CD4-positive, alpha-beta T cell (primary cell): ENCODE data around the gene PITX1. TPM values are rescaled to one million over a fixed set of nuclear protein-coding genes. Genes with fewer than 3 reads are reported as not detected.

Source experiments
- ATAC-seq: fragments of 200-7000 bp; cut with Tn5 transposase; one replicate; pipeline ENCODE4 v1.10.0; 2022; ENCODE audit warnings: mild to moderate bottlenecking; ENCODE audit not compliant: poor library complexity
- CTCF ChIA-PET: fragments of 350-600 bp; sonication (Branson Sonifier 250); formaldehyde crosslinking; loops from one replicate; lab custom pipeline; 2021; ENCODE audit warnings: antibody characterized with exemption, inconsistent platforms; lab: Charles Lee
- POLR2A ChIA-PET: fragments of 350-600 bp; sonication (Branson Sonifier 250); formaldehyde crosslinking; loops from one replicate; lab custom pipeline; 2021; ENCODE audit warnings: antibody characterized with exemption, inconsistent platforms; lab: Charles Lee
- DNase-seq, 14 experiments: peaks; one replicate each; pipeline ENCODE4 v3.0.0-alpha.2; 2013 to 2020; ENCODE audit warnings: mixed read lengths in 2 of 14
- H3K27ac ChIP-seq, 2 donors: one replicate each; pipeline versions ENCODE4 v1.5.1 to v1.7.0; 2013; ENCODE audit warnings: low read length in 2 of 2, low read depth in 1 of 2, mild to moderate bottlenecking in 1 of 2
- H3K27me3 ChIP-seq, 2 experiments: 1 replicate in 1 of 2; 2 replicates in 1 of 2; pipeline versions ENCODE4 v1.6.1 to v1.7.0; 2013; ENCODE audit warnings: low read length in 2 of 2, control low read depth in 1 of 2, mild to moderate bottlenecking in 1 of 2, moderate library complexity in 1 of 2; ENCODE audit not compliant: insufficient read depth in 2 of 2, control insufficient read depth in 1 of 2
- H3K36me3 ChIP-seq: one replicate; pipeline ENCODE4 v1.6.1; 2013; ENCODE audit warnings: low read length, control low read depth; ENCODE audit not compliant: insufficient read depth
- H3K4me1 ChIP-seq: one replicate; pipeline ENCODE4 v1.6.1; 2013; ENCODE audit warnings: low read length, control low read depth; ENCODE audit not compliant: insufficient read depth
- H3K4me3 ChIP-seq: one replicate; pipeline ENCODE4 v1.5.1; 2013; ENCODE audit warnings: mild to moderate bottlenecking, low read length, moderate library complexity
- H3K9me3 ChIP-seq, 2 experiments: 1 replicate in 1 of 2; 2 replicates in 1 of 2; pipeline versions ENCODE4 v1.6.1 to v1.7.0; 2013; ENCODE audit warnings: low read length in 2 of 2, mild to moderate bottlenecking in 2 of 2, control low read depth in 1 of 2, moderate library complexity in 1 of 2; ENCODE audit not compliant: control insufficient read depth in 1 of 2, insufficient read depth in 1 of 2
- H3K27ac Mint-ChIP-seq: one replicate; pipeline ENCODE4 v1.8.0; 2020; ENCODE audit warnings: mixed read lengths
- H3K27me3 Mint-ChIP-seq: one replicate; pipeline ENCODE4 v1.8.0; 2021; ENCODE audit warnings: mixed read lengths
- H3K36me3 Mint-ChIP-seq: one replicate; pipeline ENCODE4 v1.8.0; 2021; ENCODE audit warnings: low read depth, mixed read lengths
- H3K4me1 Mint-ChIP-seq: one replicate; pipeline ENCODE4 v1.8.0; 2021; ENCODE audit warnings: low read depth, mixed read lengths
- H3K4me3 Mint-ChIP-seq: one replicate; pipeline ENCODE4 v1.8.0; 2020; ENCODE audit warnings: mild to moderate bottlenecking, mixed read lengths
- H3K9me3 Mint-ChIP-seq: one replicate; pipeline ENCODE4 v1.8.0; 2020; ENCODE audit warnings: mixed read lengths
- CTCF ChIP-seq: fragments of 200-600 bp; IDR thresholded peaks from one replicate; pipeline ENCODE4 v1.8.0; 2022; ENCODE audit warnings: antibody characterized with exemption, mild to moderate bottlenecking
- intact Hi-C, 2 experiments: fragments of 100-400 bp; cut with DNase I in 1 of 2; cut with micrococcal nuclease in 1 of 2; formaldehyde crosslinking; loops; one replicate each; pipeline versions ENCODE4 v1.15.1 to v1.9.0; 2023 to 2025; cut with DNase I, micrococcal nuclease
- total RNA-seq, 174 experiments: library from RNA in 2 of 174; stranded (reverse) in 2 of 174; gene quantifications; one replicate each; pipeline ENCODE4 v1.2.3 and lab custom pipeline; 2021 to 2026

Gene PITX1
- total RNA-seq, 2 experiments from 2014 or later: not detected

- intact Hi-C loops: no loop called here
- no peak overlapping the region for H3K4me3 ChIP-seq
- no peak overlapping the region for H3K27ac Mint-ChIP-seq
- no peaks in the 10 kb centered on the region for H3K4me1 ChIP-seq
- POLR2A ChIA-PET: no interaction called here
- no peak for ATAC-seq
- H3K9me3 Mint-ChIP-seq: no peaks in the 10 kb centered on the region
- no peak overlapping the region for H3K27ac ChIP-seq
- no peaks in the 10 kb centered on the region for H3K36me3 Mint-ChIP-seq
- H3K4me3 Mint-ChIP-seq: no peak overlapping the region
- no peaks in the 10 kb centered on the region for H3K27me3 ChIP-seq
- H3K4me1 Mint-ChIP-seq: no peaks in the 10 kb centered on the region
- peak in 1 of 14 experiments; percentile 1 for DNase-seq
- no peak for TF ChIP-seq CTCF
- H3K27me3 Mint-ChIP-seq: no peaks in the 10 kb centered on the region
- H3K9me3 ChIP-seq: no peaks in the 10 kb centered on the region
- no peaks in the 10 kb centered on the region for H3K36me3 ChIP-seq
- CTCF ChIA-PET: no interaction called here
Measured at GRCh38 chr5:135011355-135012032, 22.5 kb downstream of the PITX1 start.

GRCh38 chr5:135010502-135011354, 23.3 kb downstream of the PITX1 start:
- H3K27me3 ChIP-seq: no peaks in the 10 kb centered on the region
- Mint-ChIP-seq H3K4me3 (no peak overlapping the region), H3K27ac (no peak overlapping the region), H3K36me3 (no peaks in the 10 kb centered on the region), H3K27me3 (no peaks in the 10 kb centered on the region), H3K9me3 (no peaks in the 10 kb centered on the region), H3K4me1 (no peaks in the 10 kb centered on the region)
- H3K36me3 ChIP-seq: no peaks in the 10 kb centered on the region
- DNase-seq (peak in 1 of 14 experiments; percentile 1), ATAC-seq (no peak)
- CTCF ChIA-PET: no interaction called here
- TF ChIP-seq CTCF: no peak
- H3K4me1 ChIP-seq: no peaks in the 10 kb centered on the region
- intact Hi-C loops: no loop called here
- H3K9me3 ChIP-seq: no peaks in the 10 kb centered on the region
- POLR2A ChIA-PET: no interaction called here
- no peak overlapping the region for H3K4me3 ChIP-seq
- no peak overlapping the region for H3K27ac ChIP-seq

- Histone ChIP-seq H3K27me3 (no peaks in the 10 kb centered on the region), H3K36me3 (no peaks in the 10 kb centered on the region), H3K4me1 (no peaks in the 10 kb centered on the region), H3K9me3 (no peaks in the 10 kb centered on the region), H3K4me3 (no peak overlapping the region), H3K27ac (no peak overlapping the region)
- Mint-ChIP-seq H3K9me3 (no peaks in the 10 kb centered on the region), H3K36me3 (no peaks in the 10 kb centered on the region), H3K27ac (no peak overlapping the region), H3K27me3 (no peaks in the 10 kb centered on the region), H3K4me1 (no peaks in the 10 kb centered on the region), H3K4me3 (no peak overlapping the region)
- peak in 1 of 14 experiments; percentile 1 for DNase-seq
- ATAC-seq: no peak
- intact Hi-C loops: no loop called here
- ChIA-PET POLR2A (no interaction called here), CTCF (no interaction called here)
- TF ChIP-seq CTCF: no peak
Measured at GRCh38 chr5:135009736-135010501, 24.1 kb downstream of the PITX1 start.
